ENCODE measurements around the gene SPACA6.

SPACA6 gene

DNA sequence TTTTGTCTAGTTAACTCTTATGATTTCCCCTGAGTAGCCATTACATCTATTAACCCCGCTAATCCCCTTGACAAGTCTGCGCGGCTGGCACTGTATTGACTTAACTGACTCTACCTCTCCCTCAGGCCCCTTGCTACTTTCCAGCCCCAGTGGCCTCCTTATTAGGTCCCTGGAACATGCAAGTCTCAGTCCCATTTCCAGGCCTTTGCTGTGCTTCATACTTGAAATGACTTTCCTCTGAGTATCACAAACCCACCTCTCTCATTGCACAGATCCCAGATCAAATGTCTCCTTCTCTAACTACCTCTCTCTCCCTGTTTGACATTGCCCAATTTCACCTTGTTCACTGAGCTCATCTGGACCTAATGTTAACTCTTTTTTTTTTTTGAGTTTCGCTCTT, 13.2 kb downstream of the SPACA6 start:
- DNase-seq (ENCODE audit: low read depth in 2 of 2), result no peak

DNA sequence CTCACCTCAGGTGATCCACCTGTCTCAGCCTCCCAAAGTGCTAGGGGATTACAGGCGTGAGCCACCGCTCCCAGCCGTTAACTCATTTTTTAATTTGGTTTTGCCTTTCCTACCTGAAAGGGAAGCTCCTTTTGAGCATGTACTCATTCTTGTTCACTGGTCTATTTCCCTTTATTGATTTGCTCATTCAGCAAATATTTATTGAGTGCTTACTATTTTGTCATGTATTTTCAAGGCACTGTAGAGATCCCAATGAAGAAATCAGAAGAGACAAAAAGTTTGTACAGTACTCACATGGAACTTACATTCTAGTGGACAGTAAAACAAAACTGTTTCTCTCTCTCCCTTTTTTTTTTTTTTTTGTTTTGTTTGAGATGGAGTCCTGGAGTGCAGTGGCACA, 13.8 kb downstream of the SPACA6 start:
- DNase-seq (ENCODE audit: low read depth in 2 of 2), result no peak

DNA sequence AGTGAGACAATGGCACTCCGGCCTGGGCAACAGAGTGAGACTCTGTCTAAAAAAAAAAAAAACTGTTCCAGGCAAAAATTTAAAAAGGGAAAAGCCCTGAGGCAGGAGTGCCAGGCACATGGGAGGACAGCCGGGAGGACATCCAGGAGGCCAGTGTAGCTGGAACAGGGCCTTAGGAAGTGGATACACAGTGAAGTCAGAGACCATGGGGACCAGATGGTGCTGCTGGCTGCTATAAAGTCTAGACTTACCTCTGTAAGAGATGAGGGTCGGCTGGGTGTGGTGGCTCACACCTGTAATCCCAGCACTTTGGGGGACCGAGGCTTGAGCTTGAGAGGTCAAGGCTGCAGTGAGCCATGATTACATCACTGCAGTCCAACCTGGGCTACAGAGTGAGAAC, 15.7 kb downstream of the SPACA6 start:
- no peak for DNase-seq (ENCODE audit: low read depth in 2 of 2)

DNA sequence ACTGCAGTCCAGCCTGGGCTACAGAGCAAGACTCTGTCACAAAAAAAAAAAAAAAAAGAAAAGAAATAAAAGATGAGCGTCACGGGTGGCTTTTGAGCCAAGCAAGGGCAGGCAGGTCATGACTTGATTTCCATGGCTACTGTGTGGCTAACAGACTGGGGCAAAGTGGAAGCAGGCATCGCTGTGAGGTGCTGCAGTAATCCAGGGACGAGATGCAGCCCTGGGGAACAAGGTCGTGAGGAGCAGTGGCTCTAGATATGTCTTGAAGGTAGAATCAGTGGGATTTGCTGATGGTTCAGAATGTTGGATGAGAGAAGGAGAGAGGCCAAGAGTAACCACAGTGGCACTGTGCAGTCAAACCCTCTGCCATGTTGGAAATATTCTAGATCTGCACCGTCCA, 16.4 kb downstream of the SPACA6 start:
- no peak for DNase-seq (ENCODE audit: low read depth in 2 of 2)

DNA sequence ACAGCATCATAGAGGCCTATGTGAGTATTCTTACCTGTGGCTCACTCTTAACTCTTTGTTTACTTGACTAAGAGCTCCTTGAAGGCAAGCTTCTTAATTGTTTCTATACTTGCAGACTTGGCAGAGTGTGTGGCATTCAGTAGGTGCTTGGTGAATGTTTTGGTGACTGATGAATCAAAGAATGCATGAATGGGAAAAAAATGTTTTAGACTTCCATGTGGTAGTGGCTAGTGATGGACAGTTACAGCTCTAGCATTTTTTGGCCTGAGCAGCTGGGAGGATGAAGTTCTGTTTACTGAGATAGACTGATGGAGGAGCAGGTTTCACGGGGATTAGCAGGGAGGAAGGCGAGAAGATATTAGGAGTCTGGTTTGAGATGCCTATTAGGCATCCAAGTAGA, 17.0 kb downstream of the SPACA6 start:
- no peak for DNase-seq (ENCODE audit: low read depth in 2 of 2)

DNA sequence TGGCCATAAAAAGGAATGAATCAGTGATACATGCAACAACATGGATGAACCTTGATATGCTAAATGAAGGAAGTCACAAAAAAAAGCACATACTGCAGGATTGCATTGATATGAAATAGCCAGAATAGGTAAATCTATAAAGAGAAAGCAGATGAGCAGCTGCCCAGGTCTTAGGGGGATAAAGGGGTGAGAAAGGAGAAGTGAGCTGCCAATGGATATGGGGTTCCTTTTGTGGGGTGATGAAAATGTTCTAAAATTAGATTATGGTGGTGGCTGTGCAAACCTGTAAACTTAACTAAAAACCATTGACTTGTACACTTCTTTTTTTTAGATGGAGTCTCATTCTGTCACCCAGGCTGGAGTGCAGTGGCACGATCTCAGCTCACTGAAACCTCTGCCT, 18.6 kb downstream of the SPACA6 start:
- no peak for DNase-seq (ENCODE audit: low read depth in 2 of 2)

DNA sequence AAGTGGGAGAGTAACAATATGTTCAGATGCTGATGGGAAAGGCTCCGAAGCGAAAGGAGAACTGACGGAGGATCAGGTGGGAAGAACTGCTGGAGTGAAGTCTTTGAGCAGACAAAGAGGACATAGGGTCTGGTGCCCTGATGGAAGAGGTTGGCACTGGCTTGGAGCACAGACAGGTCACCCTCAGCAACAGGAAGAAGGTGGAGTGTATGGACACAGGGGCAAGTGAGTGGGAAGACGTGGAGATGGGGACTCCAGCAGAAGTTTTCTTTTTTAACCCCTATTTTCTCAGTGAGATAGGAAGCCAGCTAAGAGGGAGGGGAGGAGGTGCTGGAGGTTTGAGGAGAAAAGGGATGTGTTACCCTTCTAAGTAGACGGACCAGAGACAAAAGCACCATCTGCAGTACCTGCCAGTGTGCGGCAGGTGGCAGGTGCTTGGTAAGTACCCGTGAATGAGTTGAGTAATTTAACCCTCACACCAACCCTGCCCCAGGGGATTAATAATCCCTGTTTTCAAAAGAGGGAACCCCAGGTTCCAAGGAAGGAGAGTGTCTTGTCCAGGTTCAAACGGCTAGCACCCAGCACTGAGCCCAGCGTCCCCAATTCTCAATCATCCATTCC, 19.4 kb downstream of the SPACA6 start:
- no peak for DNase-seq (ENCODE audit: low read depth in 2 of 2)

DNA sequence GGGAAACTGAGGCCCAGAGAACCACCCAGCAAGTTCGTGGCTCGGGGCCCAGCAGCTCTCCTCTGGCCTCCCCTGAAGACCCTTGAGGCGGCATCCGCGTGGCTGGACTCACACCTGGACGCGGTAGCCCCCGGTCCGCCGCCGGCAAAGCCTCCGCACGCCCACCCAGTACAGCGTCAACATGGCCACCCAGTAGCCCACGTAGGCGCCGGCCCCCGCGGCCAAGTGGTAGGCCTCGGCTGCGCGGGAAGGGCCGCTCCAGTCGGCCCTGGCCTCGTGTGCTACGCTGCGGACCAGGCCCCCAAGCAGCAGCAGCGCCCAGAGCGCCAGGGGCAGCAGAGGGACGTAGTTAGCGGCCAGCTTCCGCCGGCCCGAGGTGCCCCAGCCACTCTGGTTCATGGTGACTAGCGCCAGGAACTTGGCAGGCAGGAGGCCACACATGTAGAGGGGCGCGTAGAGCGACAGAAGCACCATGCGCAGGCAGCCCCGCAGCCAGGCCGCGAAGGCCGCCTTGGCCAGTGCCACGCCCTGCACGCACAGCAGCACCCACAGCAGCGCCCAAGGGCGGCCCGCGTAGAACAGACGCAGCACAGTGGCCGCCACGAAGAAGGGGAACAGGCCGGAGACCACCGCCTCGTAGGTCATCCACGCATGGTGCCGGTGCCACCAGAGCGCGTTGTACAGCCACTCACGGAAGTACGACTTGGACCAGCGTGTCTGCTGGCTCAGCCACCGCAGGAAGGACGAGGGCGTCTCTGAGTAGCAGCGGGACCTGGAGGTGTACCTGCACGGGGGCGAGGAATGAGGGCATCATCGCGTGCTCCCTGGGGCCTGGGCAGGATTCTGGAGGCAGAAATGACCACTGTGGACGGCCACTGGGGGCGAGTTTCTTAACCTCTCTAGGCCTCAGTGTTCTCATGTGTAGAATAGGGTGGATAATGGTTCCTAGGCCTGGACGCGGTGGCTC, 20.5 kb downstream of the SPACA6 start:
- DNase-seq (ENCODE audit: low read depth in 2 of 2), result no peak

DNA sequence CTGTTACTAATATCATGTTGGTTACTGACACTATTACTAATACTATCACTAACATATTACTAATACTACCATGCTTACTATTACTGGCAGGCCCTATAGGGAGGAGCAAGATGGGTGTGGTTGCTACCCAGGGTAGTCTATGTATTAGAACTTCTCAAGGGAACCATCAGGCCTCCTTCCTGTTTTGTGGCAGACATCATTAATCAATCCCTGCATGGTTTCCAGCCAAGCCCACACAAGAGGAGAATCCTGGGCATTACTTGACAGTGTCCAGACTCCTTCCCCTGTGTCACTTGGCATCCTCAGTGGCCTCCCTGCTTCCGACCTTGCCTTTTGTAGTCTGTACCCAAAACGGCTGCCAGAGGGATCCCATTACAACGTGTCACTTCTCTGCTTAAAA, 21.7 kb downstream of the SPACA6 start:
- no peak for DNase-seq (ENCODE audit: low read depth in 2 of 2)

DNA sequence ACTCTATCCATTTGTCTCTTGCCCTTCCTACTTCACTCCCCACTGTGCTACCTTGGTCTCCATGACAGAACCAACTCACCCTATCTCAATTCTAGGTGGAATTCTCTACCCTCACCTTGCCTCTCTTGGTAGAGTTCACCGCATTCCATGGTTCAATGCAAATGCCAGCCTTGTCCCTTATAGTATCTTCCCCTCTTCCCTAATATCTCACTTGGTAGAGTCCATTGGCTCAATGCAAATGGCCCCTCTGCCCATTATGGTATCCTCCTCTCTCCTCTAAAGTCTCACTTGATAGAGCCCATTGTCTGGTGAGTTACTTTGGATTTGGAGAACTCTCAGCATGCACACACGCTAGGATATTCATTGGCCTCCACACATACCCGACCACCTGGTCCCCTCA, 22.7 kb downstream of the SPACA6 start:
- no peak for DNase-seq (ENCODE audit: low read depth in 2 of 2)

DNA sequence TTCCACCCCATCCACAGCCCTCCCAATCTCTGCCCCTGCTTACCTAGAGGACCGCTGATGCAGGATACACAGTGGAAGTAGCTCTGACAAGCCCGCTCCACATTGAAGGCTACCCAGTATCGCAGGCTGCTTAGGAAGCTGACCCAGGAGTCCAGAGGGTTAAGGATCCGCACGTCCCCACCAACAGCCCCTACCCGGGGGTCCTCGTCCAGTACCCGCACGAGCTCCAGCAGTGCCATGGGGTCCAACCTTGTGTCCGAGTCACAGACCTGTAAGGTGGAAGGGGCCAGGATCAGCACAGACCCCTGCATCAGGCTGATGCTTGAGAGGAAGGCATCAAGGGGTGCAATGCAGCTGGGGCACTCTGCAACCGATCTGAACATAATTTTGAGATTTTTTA, 23.8 kb downstream of the SPACA6 start:
- no peak for DNase-seq (ENCODE audit: low read depth in 2 of 2)

DNA sequence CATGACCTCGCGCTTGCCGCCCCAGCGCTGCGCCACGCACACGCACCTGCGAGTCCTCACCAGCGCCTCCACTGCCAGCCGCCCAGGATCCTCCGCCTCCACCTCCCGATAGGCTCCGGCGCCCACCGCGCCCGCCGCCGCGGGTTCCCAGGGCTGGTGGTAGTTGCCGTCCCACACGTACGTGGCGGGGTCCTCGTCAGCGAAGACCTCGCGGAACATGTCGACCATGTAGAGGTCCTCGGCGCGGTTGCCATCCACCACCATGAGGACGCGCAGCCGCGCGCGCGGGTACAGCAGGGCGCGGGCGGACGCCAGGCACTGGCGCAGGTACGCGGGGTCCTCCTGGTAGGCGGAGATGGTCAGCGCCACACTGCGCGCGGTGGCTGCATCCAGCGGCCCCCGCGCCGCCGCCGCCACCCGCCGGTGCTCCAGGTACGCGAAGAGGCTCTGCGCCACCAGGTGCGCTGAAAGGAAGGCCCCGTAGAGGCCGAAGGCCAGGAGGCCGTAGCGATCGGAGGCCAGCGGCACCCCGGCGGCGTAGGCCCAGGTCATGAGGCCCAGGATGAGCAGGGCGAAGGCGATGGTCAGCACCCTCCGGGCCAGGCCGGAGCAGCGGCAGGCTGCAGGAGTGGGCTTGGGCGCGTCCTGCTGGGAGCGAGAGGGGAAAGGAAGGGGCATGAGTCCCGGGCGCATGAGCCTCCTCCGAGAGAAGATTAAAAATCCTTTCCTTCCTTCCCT, 26.3 kb downstream of the SPACA6 start:
- no peak for DNase-seq (ENCODE audit: low read depth in 2 of 2)

DNA sequence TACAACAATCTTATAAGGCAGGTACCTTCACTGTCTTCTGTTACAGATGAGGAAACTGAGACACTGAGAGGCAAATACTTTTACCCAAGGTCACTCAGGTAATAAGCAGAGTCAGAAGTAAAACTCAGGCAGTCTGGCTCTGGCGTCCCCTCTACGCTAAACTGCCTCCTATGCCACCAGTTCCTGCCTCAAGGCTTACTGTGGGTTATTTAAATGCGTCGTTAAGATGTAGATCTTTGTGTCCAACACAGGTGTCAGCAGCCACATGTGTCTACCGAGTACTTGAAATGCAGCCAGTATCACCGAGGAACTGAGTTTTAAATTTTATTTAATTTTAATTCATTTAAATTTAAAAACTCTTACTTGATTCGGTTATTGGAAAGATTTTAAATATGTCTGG, 28.8 kb downstream of the SPACA6 start:
- DNase-seq (ENCODE audit: low read depth in 2 of 2), result no peak

DNA sequence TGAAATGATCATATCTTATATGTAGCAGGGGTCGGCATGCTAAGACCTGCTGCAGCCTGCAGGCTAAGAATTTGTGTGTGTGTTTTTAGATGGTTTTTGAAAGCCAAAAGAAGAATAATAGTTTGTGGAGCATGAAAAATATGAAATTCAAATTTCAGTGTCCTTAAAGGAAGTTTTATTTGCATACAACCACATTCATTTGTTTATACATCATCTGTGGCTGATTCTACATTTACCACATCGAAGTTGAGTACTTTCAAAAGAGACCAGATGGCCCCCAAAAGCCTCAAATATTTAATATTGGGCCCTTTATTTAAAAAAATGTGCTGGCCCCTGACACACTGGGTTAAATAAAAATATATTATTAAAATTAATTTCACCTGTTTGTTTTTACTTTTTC, 29.4 kb downstream of the SPACA6 start:
- no peak for DNase-seq (ENCODE audit: low read depth in 2 of 2)

DNA sequence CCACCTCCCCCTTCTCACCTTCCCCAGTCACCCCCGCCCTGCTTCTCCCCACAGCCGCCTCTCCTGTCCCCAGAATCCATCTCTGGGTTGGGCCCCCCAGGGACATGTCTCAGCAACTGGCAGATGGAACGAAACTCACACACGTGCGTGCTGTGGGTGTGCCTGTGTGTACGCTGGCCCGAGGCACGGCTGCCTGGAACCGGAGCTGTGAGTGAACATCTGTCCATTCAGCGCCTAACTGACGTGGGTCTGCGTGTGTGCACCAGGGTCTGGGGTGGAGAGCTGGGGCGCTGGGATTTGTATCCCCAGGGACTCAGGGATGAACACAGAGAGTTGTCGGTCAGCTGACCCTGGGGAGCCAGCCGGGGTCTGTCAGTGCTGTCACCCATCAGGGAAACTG, 31.4 kb downstream of the SPACA6 start:
- no peak for DNase-seq (ENCODE audit: low read depth in 2 of 2)

DNA sequence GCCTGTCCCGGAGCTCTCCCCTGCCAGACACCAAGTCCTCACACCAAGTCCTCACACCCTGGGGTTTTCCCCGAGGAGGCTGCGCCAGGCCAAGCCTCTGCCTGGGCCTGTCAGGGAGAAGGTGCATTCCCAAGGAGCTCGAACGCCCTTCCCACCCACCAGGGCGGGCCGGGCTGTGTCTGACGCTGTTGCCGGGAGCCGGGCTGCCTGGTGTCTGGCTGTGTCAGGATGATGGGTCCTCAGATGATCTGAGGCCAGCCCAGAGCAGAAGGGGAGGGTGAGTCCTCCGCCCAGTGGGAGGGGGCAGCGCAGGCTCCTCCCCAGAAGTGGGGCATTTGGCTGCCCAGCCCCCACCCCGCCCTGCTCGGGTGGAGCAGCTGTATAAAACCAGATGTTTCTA, 32.9 kb downstream of the SPACA6 start:
- DNase-seq (ENCODE audit: low read depth in 2 of 2), result no peak

DNA sequence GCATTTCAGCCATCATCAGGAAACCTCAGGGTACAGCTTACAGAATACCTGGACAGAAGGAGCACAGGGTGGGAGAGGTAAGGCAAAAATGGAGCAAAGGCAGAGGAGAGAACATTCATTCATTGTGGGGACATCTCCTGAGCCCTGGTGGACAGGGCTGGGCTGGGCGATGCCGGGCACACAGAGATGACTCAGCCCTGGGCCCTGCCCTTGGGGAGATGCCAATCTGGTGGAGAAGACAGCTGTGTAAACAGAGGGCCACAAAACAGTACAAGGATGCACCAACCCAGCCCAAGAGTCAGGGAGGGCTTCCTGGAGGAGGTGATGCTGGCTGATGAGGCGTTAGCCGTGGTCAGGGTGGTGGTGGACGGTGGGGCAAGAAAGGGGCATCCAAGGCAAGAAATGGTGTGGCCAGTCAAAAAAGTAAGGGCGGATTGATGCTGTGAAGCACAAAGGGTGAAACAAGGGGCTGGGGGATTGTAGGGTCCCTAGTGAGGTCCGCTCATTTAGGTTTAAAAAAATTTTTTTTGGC, 34.3 kb downstream of the SPACA6 start:
- no peak for DNase-seq (ENCODE audit: low read depth in 2 of 2)

DNA sequence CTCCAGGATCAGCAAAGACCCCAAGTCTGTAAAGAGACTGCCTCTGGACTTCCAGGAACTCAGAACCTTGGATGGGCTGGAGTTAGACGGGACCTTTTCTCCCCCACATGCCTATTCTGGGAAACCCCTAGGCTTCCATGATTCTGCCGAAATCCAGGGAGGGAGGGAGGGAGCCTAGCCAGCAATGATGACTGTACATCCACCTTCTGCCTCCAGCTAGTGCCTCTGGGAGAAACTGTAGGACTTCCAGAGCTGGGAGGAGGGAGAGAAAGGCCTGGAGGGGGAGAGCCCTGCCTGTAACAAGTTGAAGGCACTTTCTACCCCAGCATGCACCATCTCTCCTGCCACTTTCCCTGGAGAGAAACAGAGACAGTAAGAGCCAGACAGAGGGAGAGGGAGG, 36.7 kb downstream of the SPACA6 start:
- DNase-seq (ENCODE audit: low read depth in 2 of 2), result no peak

DNA sequence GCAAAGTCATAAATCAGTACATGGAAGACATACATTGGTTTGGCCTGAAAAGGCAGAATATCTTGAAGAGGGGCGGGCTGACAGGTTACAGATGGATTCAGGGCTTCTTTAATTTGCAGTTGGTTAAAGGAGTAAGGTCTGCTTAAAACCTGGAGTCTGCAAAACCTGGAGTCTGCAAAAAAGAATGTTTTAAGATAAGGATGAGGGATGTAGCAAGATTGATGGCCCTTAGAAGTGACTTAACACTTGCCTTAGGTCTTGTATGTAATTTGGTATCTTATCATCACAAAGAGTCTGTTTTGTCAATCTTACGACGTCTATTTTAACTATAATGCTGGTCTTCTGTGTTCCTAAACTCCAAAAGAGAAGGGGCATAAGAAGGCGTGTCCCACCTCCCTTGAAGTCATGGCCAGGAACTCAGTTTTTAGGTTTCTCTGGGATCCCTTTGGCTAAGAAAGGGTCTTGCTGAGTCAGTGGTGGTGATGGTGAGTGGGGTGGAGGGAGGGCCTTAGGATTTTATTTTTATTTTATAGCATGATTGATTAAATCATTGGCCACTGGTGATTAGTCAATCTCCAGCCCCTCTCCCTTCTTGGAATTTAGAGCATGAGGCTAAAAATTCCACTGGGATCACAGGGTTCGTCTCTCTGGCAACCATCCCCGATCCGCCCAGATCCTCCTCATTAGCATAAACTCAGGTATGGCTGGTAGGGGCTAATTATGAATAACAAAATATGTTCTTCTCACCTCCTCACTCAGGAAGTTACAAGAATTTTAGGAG, 40.8 kb downstream of the SPACA6 start:
- no peak for DNase-seq (ENCODE audit: low read depth in 2 of 2)

DNA sequence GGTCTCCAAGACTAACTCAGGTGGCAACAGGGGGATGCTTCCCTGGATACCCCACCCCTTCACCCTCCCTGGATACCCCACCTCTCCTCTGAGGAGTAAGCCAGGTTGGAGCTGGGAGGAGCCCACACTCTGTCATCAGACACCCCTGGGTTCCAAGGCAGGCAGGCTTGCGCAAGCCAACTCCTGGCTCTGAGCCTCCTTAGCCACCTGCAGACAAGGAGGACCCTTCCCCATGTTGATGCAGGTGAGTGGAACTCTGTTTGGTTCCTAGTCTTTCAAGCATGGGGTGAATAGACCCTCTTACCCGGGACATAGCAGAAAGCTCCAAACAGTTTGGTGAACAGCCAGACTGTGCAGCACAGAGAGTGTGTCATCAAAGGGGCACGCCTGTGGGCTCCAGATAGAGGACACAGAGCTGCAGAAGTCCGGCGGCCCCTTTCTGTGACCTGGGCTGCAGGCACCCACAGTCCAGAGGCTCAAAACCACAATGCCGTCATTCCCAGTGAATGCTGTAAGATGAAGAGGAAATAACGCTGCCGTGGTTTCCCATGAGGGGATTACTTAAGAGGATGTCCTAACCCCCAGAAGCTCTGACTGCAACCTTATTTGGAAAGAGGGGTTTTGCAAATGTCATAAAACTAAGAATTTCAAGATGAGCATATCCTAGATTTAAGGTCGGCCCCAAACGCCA, 42.8 kb downstream of the SPACA6 start:
- DNase-seq (ENCODE audit: low read depth in 2 of 2), result no peak

DNA sequence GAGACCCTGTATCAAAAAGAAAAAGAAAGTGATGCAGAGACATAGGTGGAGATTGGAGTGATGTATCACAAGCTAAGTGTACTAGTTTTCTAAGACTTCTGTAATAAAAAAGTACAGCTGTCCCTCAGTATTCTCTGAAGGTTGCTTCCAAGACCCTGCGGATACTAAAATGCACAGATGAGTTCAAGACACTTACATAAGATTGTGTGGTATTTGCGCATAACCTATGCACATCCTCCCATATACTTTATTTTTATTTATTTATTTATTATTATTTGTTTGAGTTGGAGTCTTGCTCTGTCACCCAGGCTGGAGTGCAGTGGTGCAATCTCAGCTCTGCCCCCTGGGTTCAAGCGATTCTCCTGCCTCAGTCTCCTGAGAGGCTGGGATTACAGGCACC, 44.3 kb downstream of the SPACA6 start:
- no peak for DNase-seq (ENCODE audit: low read depth in 2 of 2)

All from stimulated activated CD4-positive, alpha-beta T cell treated with anti-CD3 and anti-CD28 coated beads, Interleukin-12 subunit alpha, Interleukin-12 subunit beta, amount 100 ng/mL, for 24 hours (primary cell).